ENCODE data around the gene FAM107B. TPM values are rescaled to one million over a fixed set of nuclear protein-coding genes. Genes with fewer than 3 reads are reported as not detected.

FAM107B gene
- total and polyA plus RNA-seq, 2 of the 4 experiments (the other 2 are of a cell fraction) = 26.4 to 27.1 TPM

- H2AFZ ChIP-seq (replicated peaks; ENCODE audit: low read length, poor library complexity) = no peak overlapping the region
- no peak overlapping the region for H4K8ac ChIP-seq (ENCODE audit: low read depth in 2 of 2, low read length in 2 of 2)
- intact Hi-C loops (cut with micrococcal nuclease) (no loop called here), in situ Hi-C loops (cut with MboI; ENCODE audit: low sequenced_read_pairs) (no loop called here), dilution Hi-C loops (cut with HindIII; ENCODE audit: low sequenced_read_pairs, unreplicated experiment) (no loop called here)
- H3K4me1 ChIP-seq (ENCODE audit: control insufficient read depth, insufficient read depth, low read length) = peaks cover 5% of the 10 kb centered on the region
- CTCF ChIA-PET = interaction anchor here (0.8 kb wide), 2 partner anchors 19 to 25 kb away, joined by 3 to 4 read pairs; no protein-coding TSS in a partner anchor
- H2AK5ac ChIP-seq (ENCODE audit: low read depth, low read length) = no peak overlapping the region
- H3K14ac ChIP-seq (replicated peaks; ENCODE audit: low read depth, low read length) = no peak overlapping the region
- POLR2A ChIA-PET (ENCODE audit: unreplicated experiment) = no interaction called here
- WGBS, 2 experiments (ENCODE audit: extremely low coverage in 2 of 2, insufficient read length in 1 of 2) = 100% methylated on average over 1 of the region's 5 CpGs; no CpG with 5 or more reads in 1 of the 2 experiments
- H2BK20ac ChIP-seq (ENCODE audit: low read depth, low read length) = no peak overlapping the region
- peaks cover 2% of the 10 kb centered on the region; the same call in 1 of the 2 replicates for H3K9me3 ChIP-seq (ENCODE audit: control insufficient read depth, insufficient read depth, low read length)
- no peaks in the 10 kb centered on the region for H3K36me3 ChIP-seq (ENCODE audit: control insufficient read depth, insufficient read depth, low read length)
- H2AK9ac ChIP-seq (replicated peaks; ENCODE audit: low read depth, low read length, poor library complexity) = no peak overlapping the region
- H3K4ac ChIP-seq (ENCODE audit: low read depth, low read length) = no peak overlapping the region
- no peak overlapping the region for H3K4me2 ChIP-seq (ENCODE audit: low read depth, low read length)
- H3K56ac ChIP-seq (ENCODE audit: extremely low read depth, insufficient read depth, low read length) = no peak overlapping the region
- no TSS peak for BruUV-seq (replicated peaks)
- H3K4me3 ChIP-seq (ENCODE audit: insufficient read depth, low read depth, low read length) = no peak overlapping the region
- ATAC-seq (ENCODE audit: low read depth) (no peak), DNase-seq (no peak)
- H4K91ac ChIP-seq (ENCODE audit: insufficient read depth, low read depth, low read length) = no peak overlapping the region
- no peak overlapping the region for H3K27ac ChIP-seq (ENCODE audit: insufficient read depth, low read length)
- H4K20me1 ChIP-seq (ENCODE audit: insufficient read depth, low read length) = no peaks in the 10 kb centered on the region
- no peak overlapping the region for H3K23ac ChIP-seq (ENCODE audit: low read depth, low read length)
- TF ChIP-seq SMC3 (IDR thresholded peaks at IDR 0.05; ENCODE audit: low read depth, low read length) (no peak), RCOR1 (IDR thresholded peaks at IDR 0.05; ENCODE audit: insufficient replicate concordance, low read length) (no peak), CHD1 (IDR thresholded peaks at IDR 0.05; ENCODE audit: low read depth, low read length) (no peak), POLR2A (IDR thresholded peaks at IDR 0.05; ENCODE audit: low read depth, low read length) (no peak), MAZ (IDR thresholded peaks at IDR 0.05; ENCODE audit: borderline replicate concordance, low read depth, low read length) (no peak)
- no peaks in the 10 kb centered on the region for H3K79me1 ChIP-seq (ENCODE audit: low read depth in 1 of 2, low read length in 2 of 2)
- no peak overlapping the region for H2BK5ac ChIP-seq (ENCODE audit: low read depth, low read length, poor library complexity, severe bottlenecking)
- H3K27me3 ChIP-seq (ENCODE audit: control insufficient read depth, insufficient read depth, low read length) = no peaks in the 10 kb centered on the region
- H2BK15ac ChIP-seq (ENCODE audit: low read depth, low read length) = no peak overlapping the region
- H3K18ac ChIP-seq (ENCODE audit: low read depth, low read length) = no peak overlapping the region
- no peak overlapping the region for H4K5ac ChIP-seq (ENCODE audit: low read depth, low read length)
- peaks cover 15% of the 10 kb centered on the region for H3K9me1 ChIP-seq (ENCODE audit: insufficient read depth, low read length)
- H3K9ac ChIP-seq (ENCODE audit: low read depth, low read length) = no peak overlapping the region
- H2BK120ac ChIP-seq (ENCODE audit: low read depth, low read length) = no peak overlapping the region
Measured at GRCh38 chr10:14686356-14686755, 88.3 kb downstream of the FAM107B start.

Measured in IMR-90 (cell line).